ENCODE measurements around the gene CCDC171. TPM values are rescaled to one million over a fixed set of nuclear protein-coding genes. Genes with fewer than 3 reads are reported as not detected.

Gene CCDC171
- total RNA-seq, 4 donors from 2014 or later, result 2.5 to 4.2 (median 3.3) TPM

GRCh38 chr9:15512889-15513288 is 40.0 kb upstream of the CCDC171 start:
- 59 to 75% methylated on average over 3 of the region's 3 CpGs for WGBS, 2 donors
- intact Hi-C loops (cut with DNase I; ENCODE audit: low total_unique reads), result no loop called here
- TF ChIP-seq CTCF (IDR thresholded peaks at IDR 0.05) (no peak), POLR2A (IDR thresholded peaks at IDR 0.05) (no peak)
- no peak overlapping the region for H3K4me3 ChIP-seq (ENCODE audit: low read depth, poor library complexity, severe bottlenecking)
- no peak for DNase-seq (ENCODE audit: low spot score in 2 of 2)

GRCh38 chr9:15513335-15513734 is 39.5 kb upstream of the CCDC171 start:
- intact Hi-C loops (cut with DNase I; ENCODE audit: low total_unique reads), result no loop called here
- 53 to 60% methylated on average over 1 of the region's 1 CpG for WGBS, 2 donors
- DNase-seq (ENCODE audit: low spot score in 2 of 2), result no peak
- H3K4me3 ChIP-seq (ENCODE audit: low read depth, poor library complexity, severe bottlenecking), result no peak overlapping the region
- TF ChIP-seq CTCF (IDR thresholded peaks at IDR 0.05) (no peak), POLR2A (IDR thresholded peaks at IDR 0.05) (no peak)

GRCh38 chr9:15519831-15520230 is 33.0 kb upstream of the CCDC171 start:
- WGBS, 2 donors, result 90 to 93% methylated on average over 2 of the region's 2 CpGs
- TF ChIP-seq CTCF (IDR thresholded peaks at IDR 0.05) (no peak), POLR2A (IDR thresholded peaks at IDR 0.05) (no peak)
- intact Hi-C loops (cut with DNase I; ENCODE audit: low total_unique reads), result no loop called here
- no peak for DNase-seq (ENCODE audit: low spot score in 2 of 2)
- H3K4me3 ChIP-seq (ENCODE audit: low read depth, poor library complexity, severe bottlenecking), result no peak overlapping the region

GRCh38 chr9:15521254-15521653 is 31.6 kb upstream of the CCDC171 start:
- WGBS, 2 donors, result 74% methylated on average over 8 of the region's 8 CpGs
- DNase-seq (ENCODE audit: low spot score in 2 of 2), result no peak
- TF ChIP-seq CTCF (IDR thresholded peaks at IDR 0.05) (no peak), POLR2A (IDR thresholded peaks at IDR 0.05) (no peak)
- intact Hi-C loops (cut with DNase I; ENCODE audit: low total_unique reads), result no loop called here
- H3K4me3 ChIP-seq (ENCODE audit: low read depth, poor library complexity, severe bottlenecking), result no peak overlapping the region

- no peak for TF ChIP-seq POLR2A (IDR thresholded peaks at IDR 0.05)
- TF ChIP-seq CTCF (IDR thresholded peaks at IDR 0.05), result no peak
- WGBS, 2 donors, result 91 to 93% methylated on average over 3 of the region's 3 CpGs
- intact Hi-C loops (cut with DNase I; ENCODE audit: low total_unique reads), result no loop called here
Measured at GRCh38 chr9:15522130-15522755, 30.6 kb upstream of the CCDC171 start.

More at GRCh38 chr9:15522130-15522755, 30.6 kb upstream of the CCDC171 start:
- H3K4me3 ChIP-seq (ENCODE audit: low read depth, poor library complexity, severe bottlenecking), result no peak overlapping the region
- DNase-seq (ENCODE audit: low spot score in 2 of 2), result no peak
